Activated CD4-positive, alpha-beta T cell treated with anti-CD3 and anti-CD28 coated beads, Interleukin-2, amount 10 ng/mL, durations not matched to agents 7 days and 5 days (primary cell): ENCODE results near the gene MAPK8IP2. TPM values are rescaled to one million over a fixed set of nuclear protein-coding genes. Genes with fewer than 3 reads are reported as not detected.
"Not testable (repeated sequence)": the region's sequence is repeated elsewhere in the genome, so short reads cannot be mapped to it uniquely, and the experiment has no call there.

Experiments
- CTCF ChIA-PET: fragments of 350-600 bp; sonication (Branson Sonifier 250); formaldehyde crosslinking; loops from one replicate; lab custom pipeline; 2021; ENCODE audit warnings: antibody characterized with exemption; lab: Charles Lee
- POLR2A ChIA-PET: fragments of 350-600 bp; sonication (Branson Sonifier 250); formaldehyde crosslinking; loops from one replicate; lab custom pipeline; 2021; ENCODE audit warnings: antibody characterized with exemption; lab: Charles Lee
- DNase-seq: peaks from one replicate; pipeline ENCODE4 v3.0.0-alpha.2; 2020
- H3K27ac Mint-ChIP-seq: one replicate; pipeline ENCODE4 v1.8.0; 2021; ENCODE audit warnings: mild to moderate bottlenecking, moderate library complexity, mixed read lengths
- H3K27me3 Mint-ChIP-seq: one replicate; pipeline ENCODE4 v1.8.0; 2021; ENCODE audit warnings: mixed read lengths
- H3K36me3 Mint-ChIP-seq: one replicate; pipeline ENCODE4 v1.8.0; 2021; ENCODE audit warnings: low read depth, mixed read lengths
- H3K4me1 Mint-ChIP-seq: one replicate; pipeline ENCODE4 v1.8.0; 2021; ENCODE audit warnings: mixed read lengths
- H3K4me3 Mint-ChIP-seq: one replicate; pipeline ENCODE4 v1.8.0; 2021; ENCODE audit warnings: mild to moderate bottlenecking, moderate library complexity, mixed read lengths
- H3K9me3 Mint-ChIP-seq: one replicate; pipeline ENCODE4 v1.8.0; 2021; ENCODE audit warnings: mixed read lengths
- total RNA-seq, 2 experiments: library from RNA; stranded (reverse); gene quantifications; one replicate each; pipeline ENCODE4 v1.2.3, GENCODE V29; 2021

The MAPK8IP2 gene
- total RNA-seq, 2 experiments from 2014 or later, result 0.29 to 0.37 TPM

DNA sequence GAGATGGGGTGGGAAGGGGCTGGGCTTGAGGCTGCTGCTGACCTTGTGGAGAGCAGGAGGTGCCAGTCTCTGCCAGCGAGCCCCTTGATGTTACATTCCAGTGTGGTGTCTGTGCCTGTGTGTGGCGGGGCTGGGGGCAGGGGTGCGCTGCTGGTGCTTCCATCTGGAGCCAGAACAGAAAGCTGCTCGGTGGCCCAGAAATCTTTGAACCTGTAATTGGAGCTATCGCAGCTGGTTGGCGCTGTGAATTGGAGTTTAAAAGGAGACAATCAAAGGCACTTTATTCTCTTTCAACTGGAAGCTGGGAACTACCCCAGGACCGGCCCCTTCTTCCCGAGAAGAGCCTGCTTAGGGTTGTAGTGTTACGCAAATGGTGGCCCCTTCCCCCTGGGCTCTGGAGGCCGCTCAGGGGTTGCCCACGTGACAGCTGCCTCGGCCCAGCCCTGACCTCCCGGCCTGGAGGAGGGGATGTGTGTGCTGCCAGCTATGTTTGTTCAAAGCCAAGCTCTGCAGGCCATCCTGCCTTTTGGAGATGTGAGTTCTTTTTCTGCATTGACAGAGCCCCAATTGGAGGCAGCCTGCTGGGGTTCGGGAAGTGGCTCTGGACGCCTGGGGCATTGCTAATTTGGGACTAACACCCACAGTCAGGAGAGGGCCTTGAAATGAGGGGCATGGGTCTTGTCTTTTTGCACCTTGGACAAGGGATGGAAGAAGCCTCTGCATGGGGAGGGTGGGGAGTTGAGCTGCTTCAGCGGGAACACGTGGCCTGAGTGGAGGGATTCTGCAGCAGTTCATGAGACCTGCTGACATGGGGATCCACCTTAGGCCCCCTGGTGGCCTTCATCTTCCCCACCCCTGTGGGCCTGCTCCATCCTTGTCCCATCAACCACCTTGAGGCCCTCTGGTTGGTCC lies 41.4 kb downstream of the MAPK8IP2 start:
- CTCF ChIA-PET, result interaction anchor here (1.7 kb wide), 1 partner anchor 8 kb away, joined by 3 read pairs; no protein-coding TSS in a partner anchor
- Mint-ChIP-seq H3K9me3 (peaks cover 4% of the 10 kb centered on the region), H3K4me1 (no peaks in the 10 kb centered on the region), H3K36me3 (no peaks in the 10 kb centered on the region), H3K4me3 (no peak overlapping the region), H3K27ac (no peak overlapping the region), H3K27me3 (peaks cover 4% of the 10 kb centered on the region)
- POLR2A ChIA-PET, result no interaction called here
- no peak for DNase-seq

DNA sequence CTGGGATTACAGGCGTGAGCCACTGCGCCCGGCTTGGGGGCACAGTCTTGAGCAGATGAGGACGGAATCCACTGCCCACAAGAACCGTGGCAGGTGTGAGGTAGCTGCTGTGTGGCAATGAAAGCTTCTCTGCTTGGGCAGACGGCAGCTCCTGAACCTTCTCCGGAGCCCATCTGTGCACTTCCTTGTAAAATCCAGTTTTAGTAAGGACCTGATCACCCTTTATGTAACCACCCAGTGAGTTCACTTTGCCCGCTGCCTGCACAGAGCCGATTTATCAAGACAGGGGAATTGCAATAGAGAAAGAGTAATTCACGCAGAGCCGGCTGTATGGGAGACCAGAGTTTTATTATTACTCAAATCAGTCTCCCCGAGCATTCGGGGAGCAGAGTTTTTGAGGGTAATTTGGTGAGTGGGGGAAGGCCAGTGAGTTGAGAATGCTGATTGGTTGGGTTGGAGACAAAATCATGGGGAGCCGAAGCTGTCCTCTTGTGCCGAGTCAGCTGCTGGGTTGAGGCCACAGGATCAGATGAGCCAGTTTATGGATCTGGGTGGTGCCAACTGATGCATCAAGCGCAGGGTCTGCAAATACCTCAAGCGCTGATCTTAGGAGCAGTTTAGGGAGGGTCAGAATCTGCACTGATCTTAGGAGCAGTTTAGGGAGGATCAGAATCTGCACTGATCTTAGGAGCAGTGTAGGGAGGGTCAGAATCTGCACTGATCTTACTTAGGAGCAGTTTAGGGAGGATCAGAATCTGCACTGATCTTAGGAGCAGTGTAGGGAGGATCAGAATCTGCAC lies 42.6 kb downstream of the MAPK8IP2 start:
- POLR2A ChIA-PET, result interaction anchor here (1.0 kb wide), 1 partner anchor 23 kb away, joined by 4 read pairs; no protein-coding TSS in a partner anchor
- CTCF ChIA-PET, result interaction anchor here (1.7 kb wide), 1 partner anchor 9 kb away, joined by 3 read pairs; no protein-coding TSS in a partner anchor
- not testable (repeated sequence) for H3K9me3 Mint-ChIP-seq, H3K4me1 Mint-ChIP-seq, H3K27ac Mint-ChIP-seq, DNase-seq, H3K27me3 Mint-ChIP-seq, H3K36me3 Mint-ChIP-seq, H3K4me3 Mint-ChIP-seq

DNA sequence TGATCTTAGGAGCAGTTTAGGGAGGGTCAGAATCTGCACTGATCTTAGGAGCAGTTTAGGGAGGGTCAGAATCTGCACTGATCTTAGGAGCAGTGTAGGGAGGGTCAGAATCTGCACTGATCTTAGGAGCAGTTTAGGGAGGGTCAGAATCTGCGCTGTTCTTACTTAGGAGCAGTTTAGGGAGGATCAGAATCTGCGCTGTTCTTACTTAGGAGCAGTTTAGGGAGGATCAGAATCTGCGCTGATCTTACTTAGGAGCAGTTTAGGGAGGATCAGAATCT lies 43.2 kb downstream of the MAPK8IP2 start:
- POLR2A ChIA-PET, result interaction anchor here (1.0 kb wide), 1 partner anchor 22 kb away, joined by 4 read pairs; no protein-coding TSS in a partner anchor
- H3K36me3 Mint-ChIP-seq, H3K27me3 Mint-ChIP-seq, H3K4me3 Mint-ChIP-seq, DNase-seq, CTCF ChIA-PET, H3K27ac Mint-ChIP-seq, H3K9me3 Mint-ChIP-seq, H3K4me1 Mint-ChIP-seq: not testable (repeated sequence)

- H3K4me1 Mint-ChIP-seq, result no peaks in the 10 kb centered on the region
- CTCF ChIA-PET, result no interaction called here
Measured at GRCh38 chr22:50653256-50653655, 52.7 kb downstream of the MAPK8IP2 start.

DNA sequence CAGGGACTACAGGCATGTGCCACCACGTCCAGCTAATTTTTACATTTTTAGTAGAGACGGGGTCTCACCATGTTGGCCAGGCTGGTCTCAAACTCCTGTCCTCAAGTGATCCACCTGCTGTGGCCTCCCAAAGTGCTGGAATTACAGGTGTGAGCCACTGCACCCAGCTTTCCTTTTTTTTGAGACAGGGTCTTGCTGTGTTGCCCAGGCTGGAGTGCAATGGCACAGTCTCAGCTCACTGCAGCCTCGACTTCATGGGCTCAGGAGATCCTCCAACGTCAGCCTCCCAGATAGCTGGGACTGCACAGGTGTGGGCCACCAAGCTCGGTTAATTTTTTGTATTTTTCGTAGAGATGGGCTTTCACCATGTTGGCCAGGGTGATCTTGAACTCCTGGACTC lies 54.1 kb downstream of the MAPK8IP2 start:
- H3K27me3 Mint-ChIP-seq, H3K4me1 Mint-ChIP-seq, POLR2A ChIA-PET, H3K9me3 Mint-ChIP-seq, H3K36me3 Mint-ChIP-seq, H3K4me3 Mint-ChIP-seq, H3K27ac Mint-ChIP-seq, DNase-seq: not testable (repeated sequence)
- CTCF ChIA-PET, result interaction anchor here (1.5 kb wide), 1 partner anchor 24 kb away, joined by 4 read pairs; no protein-coding TSS in a partner anchor

More at GRCh38 chr22:50653256-50653655, 52.7 kb downstream of the MAPK8IP2 start:
- POLR2A ChIA-PET, result no interaction called here
- no peak overlapping the region for H3K27ac Mint-ChIP-seq
- no peak overlapping the region for H3K4me3 Mint-ChIP-seq
- peaks cover 5% of the 10 kb centered on the region for H3K9me3 Mint-ChIP-seq
- no peak for DNase-seq
- peaks cover 2% of the 10 kb centered on the region for H3K27me3 Mint-ChIP-seq
- H3K36me3 Mint-ChIP-seq, result peaks cover 2% of the 10 kb centered on the region

DNA sequence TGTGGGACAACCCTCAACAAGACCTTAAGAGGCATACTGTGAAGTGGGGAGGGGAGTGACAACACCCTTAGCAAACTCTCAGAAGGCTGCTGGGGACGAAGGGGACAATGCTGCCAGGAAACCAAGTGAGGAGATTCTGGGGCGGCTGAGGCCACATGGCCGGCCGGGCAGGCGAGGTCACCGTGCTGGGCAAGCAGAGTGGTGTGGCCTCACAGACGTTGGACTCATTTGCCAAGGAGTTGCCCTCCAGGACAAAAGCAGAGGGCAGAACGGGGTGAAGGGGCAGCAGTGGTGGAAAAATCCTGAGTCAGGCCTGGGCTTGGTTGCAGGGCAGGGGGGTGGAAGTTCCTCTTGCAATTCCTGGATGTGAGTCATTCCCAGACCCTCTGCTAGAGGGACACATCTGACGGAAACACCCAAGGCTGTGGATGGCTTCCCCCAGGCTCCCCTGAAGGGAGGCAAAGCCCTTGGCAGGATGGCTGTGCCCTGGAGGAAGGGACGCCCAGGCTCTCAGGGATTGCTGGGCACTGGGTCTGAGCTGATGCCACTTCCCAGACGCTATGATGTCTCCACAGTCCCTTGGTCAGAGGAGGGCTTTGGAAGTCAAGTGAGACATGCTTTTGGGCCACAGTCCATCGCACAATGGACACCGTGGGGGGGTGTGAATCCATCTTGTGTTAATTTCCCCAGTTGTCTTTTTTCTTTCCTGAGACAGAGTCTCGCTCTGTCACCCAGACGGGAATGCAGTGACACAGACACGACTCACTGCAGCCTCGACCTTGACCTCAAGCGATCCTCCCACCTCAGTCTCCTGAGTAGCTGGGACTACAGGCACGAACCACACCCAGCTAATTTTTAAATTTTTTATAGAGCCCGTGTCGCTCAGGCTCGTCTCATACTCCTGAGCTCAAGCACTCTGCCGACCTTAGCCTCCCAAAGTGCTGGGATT lies 55.8 kb downstream of the MAPK8IP2 start:
- no peak overlapping the region for H3K27ac Mint-ChIP-seq
- H3K9me3 Mint-ChIP-seq, result no peaks in the 10 kb centered on the region
- no peak overlapping the region for H3K4me3 Mint-ChIP-seq
- no peak for DNase-seq
- POLR2A ChIA-PET, result no interaction called here
- H3K4me1 Mint-ChIP-seq, result peaks cover 2% of the 10 kb centered on the region
- peaks cover 6% of the 10 kb centered on the region for H3K27me3 Mint-ChIP-seq
- CTCF ChIA-PET, result no interaction called here
- no peaks in the 10 kb centered on the region for H3K36me3 Mint-ChIP-seq

DNA sequence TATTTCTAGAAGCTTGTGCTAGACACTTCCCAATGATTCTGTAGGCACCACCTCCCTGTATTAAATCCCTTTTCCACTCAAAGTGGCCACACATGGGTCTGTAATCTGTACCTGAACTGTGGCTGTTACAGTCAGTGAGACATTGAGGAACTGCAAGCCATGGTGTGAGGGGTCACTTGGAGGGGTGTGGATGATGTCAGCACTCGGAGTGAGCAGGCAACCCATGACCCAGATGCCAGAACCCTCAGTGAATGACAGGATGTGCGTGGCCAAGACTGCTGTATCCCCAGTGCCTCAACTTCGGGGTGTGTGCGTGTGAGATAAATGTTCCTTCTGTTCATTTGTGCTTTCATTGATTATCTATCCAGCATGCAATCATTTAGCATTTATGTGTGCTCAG lies 57.3 kb downstream of the MAPK8IP2 start:
- DNase-seq, result no peak
- CTCF ChIA-PET, result no interaction called here
- H3K4me3 Mint-ChIP-seq, result no peak overlapping the region
- H3K36me3 Mint-ChIP-seq, result no peaks in the 10 kb centered on the region
- no peaks in the 10 kb centered on the region for H3K9me3 Mint-ChIP-seq
- peaks cover 6% of the 10 kb centered on the region for H3K27me3 Mint-ChIP-seq
- H3K4me1 Mint-ChIP-seq, result peaks cover 2% of the 10 kb centered on the region
- POLR2A ChIA-PET, result no interaction called here
- H3K27ac Mint-ChIP-seq, result no peak overlapping the region

DNA sequence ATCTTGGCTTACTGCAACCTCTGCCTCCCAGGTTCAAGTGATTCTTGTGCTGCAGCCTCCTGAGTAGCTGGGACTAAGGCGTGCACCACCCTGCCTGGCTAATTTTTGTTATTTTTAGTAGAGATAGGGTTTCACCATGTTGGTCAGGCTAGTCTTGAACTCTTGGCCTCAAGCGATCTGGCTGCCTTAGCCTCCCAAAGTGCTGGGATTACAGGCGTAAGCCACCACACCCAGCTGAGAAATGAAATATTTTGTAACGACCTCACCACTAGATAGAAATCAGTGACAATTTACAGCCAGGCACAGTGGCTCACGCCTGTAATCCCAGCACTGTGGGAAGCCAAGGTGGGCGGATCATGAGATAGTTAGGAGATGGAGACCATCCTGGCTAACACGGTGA lies 59.1 kb downstream of the MAPK8IP2 start:
- H3K27me3 Mint-ChIP-seq, CTCF ChIA-PET, POLR2A ChIA-PET, H3K4me3 Mint-ChIP-seq, H3K9me3 Mint-ChIP-seq, H3K27ac Mint-ChIP-seq, H3K4me1 Mint-ChIP-seq, H3K36me3 Mint-ChIP-seq, DNase-seq: not testable (repeated sequence)

GRCh38 chr22:50660306-50660705 lies 59.7 kb downstream of the MAPK8IP2 start:
- Mint-ChIP-seq H3K27ac (no peak overlapping the region), H3K4me3 (no peak overlapping the region), H3K36me3 (no peaks in the 10 kb centered on the region), H3K9me3 (no peaks in the 10 kb centered on the region), H3K4me1 (peaks cover 2% of the 10 kb centered on the region), H3K27me3 (peaks cover 7% of the 10 kb centered on the region)
- ChIA-PET CTCF (no interaction called here), POLR2A (no interaction called here)
- DNase-seq, result no peak

Other genes starting within 250 kb of the MAPK8IP2 start
- gene SBF1, start 125.8 kb upstream of the MAPK8IP2 start, total RNA-seq, result 100 to 1,000 TPM; 211 to 224 TPM
- gene ADM2, start 119.2 kb upstream of the MAPK8IP2 start, total RNA-seq, result 1 to 10 TPM; 3.7 to 4.1 TPM
- under 1 TPM in 1 of 2 experiments, not detected in 1; 0.23 TPM for gene MIOX, start 113.9 kb upstream of the MAPK8IP2 start, total RNA-seq
- 100 to 1,000 TPM; 130 to 139 TPM for gene LMF2, start 93.1 kb upstream of the MAPK8IP2 start, total RNA-seq
- 100 to 1,000 TPM; 110 to 133 TPM for gene NCAPH2, start 92.6 kb upstream of the MAPK8IP2 start, total RNA-seq
- gene SCO2, start 75.2 kb upstream of the MAPK8IP2 start, total RNA-seq, result 10 to 100 TPM in 1 of 2 experiments, 1 to 10 TPM in 1; 2.8 to 10.5 TPM
- gene TYMP, start 70.8 kb upstream of the MAPK8IP2 start, total RNA-seq, result 100 to 1,000 TPM in 1 of 2 experiments, 10 to 100 TPM in 1; 92.2 to 126 TPM
- gene KLHDC7B, start 54.9 kb upstream of the MAPK8IP2 start, total RNA-seq, result 10 to 100 TPM; 15.6 to 16.0 TPM
- gene SYCE3, start 37.9 kb upstream of the MAPK8IP2 start, total RNA-seq, result under 1 TPM in 1 of 2 experiments, not detected in 1; 0.87 TPM
- gene CPT1B, start 22.4 kb upstream of the MAPK8IP2 start, total RNA-seq, result 100 to 1,000 TPM; 107 to 113 TPM
- gene CHKB, start 17.9 kb upstream of the MAPK8IP2 start, total RNA-seq, result 100 to 1,000 TPM; 140 to 142 TPM
- 10 to 100 TPM; 64.2 to 66.5 TPM for gene ARSA, start 27.4 kb downstream of the MAPK8IP2 start, total RNA-seq
- under 1 TPM; 0.02 to 0.04 TPM for gene SHANK3, start 72.0 kb downstream of the MAPK8IP2 start, total RNA-seq
- gene ACR, start 137.4 kb downstream of the MAPK8IP2 start, total RNA-seq, result not detected
- gene RABL2B, start 182.8 kb downstream of the MAPK8IP2 start, total RNA-seq, result 10 to 100 TPM; 28.2 to 29.0 TPM